NT2/D1 (cell line): ENCODE measurements around the gene ITGB4.

ENCODE experiments used
- YY1 ChIP-seq: IDR thresholded peaks from 2 replicates; pipeline ENCODE4 v1.6.1; 2011; ENCODE audit not compliant: insufficient read length, insufficient read depth
- ZNF274 ChIP-seq: IDR thresholded peaks from 2 replicates; pipeline ENCODE4 v1.6.1; 2011; ENCODE audit warnings: mild to moderate bottlenecking, low read depth, low read length

GRCh38 chr17:75754378-75755204, 33.3 kb downstream of the ITGB4 start:
- TF ChIP-seq YY1, result no peak
- no peak for TF ChIP-seq ZNF274
